ENCODE results near the gene TBC1D14. TPM values are rescaled to one million over a fixed set of nuclear protein-coding genes. Genes with fewer than 3 reads are reported as not detected.

TBC1D14 gene
- total RNA-seq, 1 donor = 34.0 TPM

- DNase-seq (ENCODE audit: low read depth) = peak; percentile 70
- no peak overlapping the region for H3K4me3 ChIP-seq (ENCODE audit: low read depth, low read length)
- peak; percentile 99 for TF ChIP-seq CTCF (IDR thresholded peaks at IDR 0.05; ENCODE audit: insufficient read depth, low read length)
These were observed 161.3 kb downstream of the TBC1D14 start for GRCh38 chr4:7070729-7071511.

GRCh38 chr4:7073059-7073458 is 163.4 kb downstream of the TBC1D14 start:
- no peak overlapping the region for H3K4me3 ChIP-seq (ENCODE audit: low read depth, low read length)
- no peak for TF ChIP-seq CTCF (IDR thresholded peaks at IDR 0.05; ENCODE audit: insufficient read depth, low read length)
- DNase-seq (ENCODE audit: low read depth) = no peak

- DNase-seq (ENCODE audit: low read depth) = peak; percentile 33
- H3K4me3 ChIP-seq (ENCODE audit: low read depth, low read length) = no peak overlapping the region
- TF ChIP-seq CTCF (IDR thresholded peaks at IDR 0.05; ENCODE audit: insufficient read depth, low read length) = no peak
These were observed 164.1 kb downstream of the TBC1D14 start for GRCh38 chr4:7073526-7074390.

GRCh38 chr4:7074426-7074825 is 164.8 kb downstream of the TBC1D14 start:
- DNase-seq (ENCODE audit: low read depth) = no peak
- no peak overlapping the region for H3K4me3 ChIP-seq (ENCODE audit: low read depth, low read length)
- no peak for TF ChIP-seq CTCF (IDR thresholded peaks at IDR 0.05; ENCODE audit: insufficient read depth, low read length)

- no peak for TF ChIP-seq CTCF (IDR thresholded peaks at IDR 0.05; ENCODE audit: insufficient read depth, low read length)
- no peak overlapping the region for H3K4me3 ChIP-seq (ENCODE audit: low read depth, low read length)
- no peak for DNase-seq (ENCODE audit: low read depth)
These were observed 166.5 kb downstream of the TBC1D14 start for GRCh38 chr4:7075962-7076695.

GRCh38 chr4:7076696-7077082 is 167.1 kb downstream of the TBC1D14 start:
- H3K4me3 ChIP-seq (ENCODE audit: low read depth, low read length) = no peak overlapping the region
- no peak for TF ChIP-seq CTCF (IDR thresholded peaks at IDR 0.05; ENCODE audit: insufficient read depth, low read length)
- no peak for DNase-seq (ENCODE audit: low read depth)

Data from fibroblast of the aortic adventitia (primary cell).